SK-N-SH (cell line): ENCODE measurements around the gene PPDPF. TPM values are rescaled to one million over a fixed set of nuclear protein-coding genes. Genes with fewer than 3 reads are reported as not detected.

Source experiments
- CTCF ChIA-PET: fragments of 300-600, 350-600 bp; formaldehyde crosslinking; extraction: SDS; loops from one replicate; lab custom pipeline; 2021; lab: Yijun Ruan, JAX
- POLR2A ChIA-PET: fragments of 350-600 bp; sonication (Branson Sonifier 250); formaldehyde crosslinking; extraction: SDS; loops from one replicate; lab custom pipeline; 2020; ENCODE audit warnings: antibody characterized with exemption, inconsistent platforms; lab: Yijun Ruan, JAX
- DNase-seq: peaks from one replicate; pipeline ENCODE4 v3.0.0; 2012
- H2AFZ ChIP-seq: fragments of 200-600 bp; sonication (generic); 2 replicates; pipeline ENCODE4 v1.8.1; 2016; ENCODE audit warnings: antibody characterized with exemption, mild to moderate bottlenecking, low read depth
- H3F3A ChIP-seq: fragments of 200-600 bp; sonication (generic); replicated peaks from 2 replicates; pipeline ENCODE3; 2016; ENCODE audit warnings: antibody characterized with exemption, mild to moderate bottlenecking; ENCODE audit not compliant: insufficient read depth
- H3K27ac ChIP-seq, 2 experiments: fragments of 200-500 bp in 1 of 2; fragments of 200-600 bp in 1 of 2; sonication (Bioruptor generic) in 1 of 2; sonication (generic), shearing (Covaris generic) in 1 of 2; 2 replicates each; pipeline versions ENCODE4 v1.5.1 to v1.6.1; 2014 to 2016; ENCODE audit warnings: low read depth in 2 of 2, inconsistent platforms in 1 of 2, low read length in 1 of 2, mild to moderate bottlenecking in 1 of 2, mixed read lengths in 1 of 2
- H3K27me3 ChIP-seq: fragments of 200-600 bp; sonication (generic), shearing (Covaris generic); 2 replicates; pipeline ENCODE4 v1.6.1; 2016; ENCODE audit warnings: mixed run types; ENCODE audit not compliant: insufficient read depth
- H3K36me3 ChIP-seq, 2 experiments: fragments of 200-500 bp in 1 of 2; fragments of 200-600 bp in 1 of 2; sonication (Bioruptor generic) in 1 of 2; sonication (generic) in 1 of 2; replicated peaks in 1 of 2; 2 replicates each; pipeline versions ENCODE3 to v1.5.1; 2014 to 2016; ENCODE audit warnings: low read length in 1 of 2, mild to moderate bottlenecking in 1 of 2; ENCODE audit not compliant: insufficient read depth in 2 of 2, control insufficient read depth in 1 of 2
- H3K4me1 ChIP-seq, 2 experiments: fragments of 200-500 bp in 1 of 2; fragments of 200-600 bp in 1 of 2; sonication (Bioruptor generic) in 1 of 2; sonication (generic), shearing (Covaris generic) in 1 of 2; 2 replicates each; pipeline versions ENCODE4 v1.5.1 to v1.6.1; 2014 to 2016; ENCODE audit warnings: low read depth in 1 of 2, low read length in 1 of 2, mixed run types in 1 of 2; ENCODE audit not compliant: insufficient read depth in 2 of 2, control insufficient read depth in 1 of 2
- H3K4me2 ChIP-seq: fragments of 200-600 bp; sonication (generic), shearing (Covaris generic); 2 replicates; pipeline ENCODE4 v1.6.1; 2017; ENCODE audit warnings: mixed run types
- H3K4me3 ChIP-seq, 2 experiments: fragments of 200-500 bp in 1 of 2; fragments of 200-600 bp in 1 of 2; sonication (Bioruptor generic) in 1 of 2; sonication (generic), shearing (Covaris generic) in 1 of 2; 2 replicates each; pipeline versions ENCODE4 v1.5.1 to v1.8.1; 2014 to 2016; ENCODE audit warnings: low read depth in 2 of 2, inconsistent platforms in 1 of 2, low read length in 1 of 2, mild to moderate bottlenecking in 1 of 2, mixed read lengths in 1 of 2, moderate library complexity in 1 of 2
- H3K79me2 ChIP-seq: fragments of 200-600 bp; sonication (generic); 2 replicates; pipeline ENCODE4 v1.8.1; 2017; ENCODE audit warnings: mild to moderate bottlenecking; ENCODE audit not compliant: insufficient read depth
- H3K9ac ChIP-seq: fragments of 200-600 bp; sonication (generic); 2 replicates; pipeline ENCODE4 v1.6.1; 2017; ENCODE audit warnings: mixed run types
- H3K9me2 ChIP-seq: fragments of 200-600 bp; sonication (generic); 2 replicates; pipeline ENCODE4 v1.6.1; 2017; ENCODE audit warnings: mixed run types
- H3K9me3 ChIP-seq: fragments of 200-600 bp; sonication (generic); 2 replicates; pipeline ENCODE4 v1.6.1; 2017; ENCODE audit warnings: mixed run types, mild to moderate bottlenecking, moderate library complexity
- H4K20me1 ChIP-seq: fragments of 200-600 bp; sonication (generic); 2 replicates; pipeline ENCODE4 v1.6.1; 2017; ENCODE audit warnings: mild to moderate bottlenecking, mixed run types; ENCODE audit not compliant: insufficient read depth
- CHD2 ChIP-seq: fragments of 150-350 bp; IDR thresholded peaks from 2 replicates; pipeline ENCODE4 v1.6.1; 2018; ENCODE audit warnings: low read length; ENCODE audit not compliant: partially characterized antibody
- ELF1 ChIP-seq: IDR thresholded peaks from 2 replicates; pipeline ENCODE4 v1.4.0; 2012
- FOXJ3 ChIP-seq: sonication (generic); formaldehyde crosslinking; IDR thresholded peaks from 2 replicates; pipeline ENCODE4 v1.5.1; 2020; ENCODE audit warnings: mild to moderate bottlenecking, missing genetic modification reagents
- GABPA ChIP-seq: IDR thresholded peaks from 2 replicates; pipeline ENCODE4 v1.4.0; 2012; ENCODE audit warnings: low read depth, mild to moderate bottlenecking
- GATA2 ChIP-seq: sonication (generic); formaldehyde crosslinking; IDR thresholded peaks from 2 replicates; pipeline ENCODE4 v1.5.0; 2020; ENCODE audit warnings: mild to moderate bottlenecking, missing genetic modification reagents
- MAX ChIP-seq: IDR thresholded peaks from 2 replicates; pipeline ENCODE4 v1.4.0; 2012; ENCODE audit warnings: low read depth
- MEF2A ChIP-seq: IDR thresholded peaks from 2 replicates; pipeline ENCODE4 v1.4.0; 2012; ENCODE audit warnings: low read depth, borderline replicate concordance
- NRF1 ChIP-seq: IDR thresholded peaks from 2 replicates; pipeline ENCODE4 v1.6.1; 2012; ENCODE audit warnings: low read depth, mild to moderate bottlenecking, low read length
- RAD21 ChIP-seq: IDR thresholded peaks from 2 replicates; pipeline ENCODE4 v1.6.1; 2012; ENCODE audit warnings: mild to moderate bottlenecking, low read length
- RCOR1 ChIP-seq: fragments of 150-350 bp; IDR thresholded peaks from 2 replicates; pipeline ENCODE4 v1.6.1; 2017; ENCODE audit warnings: antibody characterized with exemption, low read length
- RFX5 ChIP-seq: IDR thresholded peaks from 2 replicates; pipeline ENCODE4 v1.6.1; 2012; ENCODE audit warnings: mild to moderate bottlenecking, improper control_type of control experiment, low read length
- RXRA ChIP-seq: IDR thresholded peaks from 2 replicates; pipeline ENCODE4 v1.4.0; 2012; ENCODE audit warnings: low read depth, mild to moderate bottlenecking, borderline replicate concordance
- SIN3A ChIP-seq: IDR thresholded peaks from 2 replicates; pipeline ENCODE4 v1.6.1; 2012; ENCODE audit warnings: low read depth, mild to moderate bottlenecking, low read length, moderate library complexity, borderline replicate concordance
- TAF1 ChIP-seq: IDR thresholded peaks from 2 replicates; pipeline ENCODE4 v1.6.1; 2012; ENCODE audit warnings: low read depth, mild to moderate bottlenecking, low read length, moderate library complexity, borderline replicate concordance
- TCF12 ChIP-seq: IDR thresholded peaks from 2 replicates; pipeline ENCODE4 v1.4.0; 2012
- TEAD4 ChIP-seq: IDR thresholded peaks from 2 replicates; pipeline ENCODE4 v1.4.0; 2012; ENCODE audit warnings: mild to moderate bottlenecking, borderline replicate concordance; ENCODE audit not compliant: insufficient read depth
- USF2 ChIP-seq: fragments of 150-350 bp; IDR thresholded peaks from 2 replicates; pipeline ENCODE4 v1.6.1; 2017; ENCODE audit warnings: antibody characterized with exemption, low read length, low read depth, borderline replicate concordance
- YY1 ChIP-seq: IDR thresholded peaks from 2 replicates; pipeline ENCODE4 v1.4.0; 2012; ENCODE audit warnings: low read depth, mild to moderate bottlenecking
- ZBTB33 ChIP-seq: IDR thresholded peaks from 2 replicates; pipeline ENCODE4 v1.4.0; 2012; ENCODE audit warnings: low read depth, borderline replicate concordance
- WGBS: methylation state at CpG from one replicate; pipeline ENCODE4 v1.1.6; 2017; ENCODE audit warnings: low lambda C conversion rate; 5-methylcytosine and 5-hydroxymethylcytosine counted together
- polyA plus RNA-seq, 3 experiments: library from polyadenylated mRNA; depleted of rRNA; stranded (reverse); fragments of >200 nt; gene quantifications; 2 replicates each; pipeline ENCODE4 v1.2.3, GENCODE V29; 2012
- TF ChIP-seq, protein P1 (sequence below): IDR thresholded peaks from 2 replicates; pipeline ENCODE4 v1.4.0; 2012; ENCODE audit warnings: low read depth, borderline replicate concordance
- TF ChIP-seq, protein P2 (sequence below): IDR thresholded peaks from 2 replicates; pipeline ENCODE4; 2012

Gene PPDPF
- polyA plus RNA-seq, 1 of the 3 experiments (the other 2 are of a cell fraction): 71.4 TPM

GRCh38 chr20:63557481-63557891, 36.9 kb downstream of the PPDPF start:
- Histone ChIP-seq H3K9me2 (no peaks in the 10 kb centered on the region), H3K9ac (no peak overlapping the region), H3K9me3 (no peaks in the 10 kb centered on the region), H3K79me2 (no peaks in the 10 kb centered on the region), H4K20me1 (no peaks in the 10 kb centered on the region), H3F3A (peaks cover 4% of the 10 kb centered on the region), H2AFZ (no peak overlapping the region), H3K4me3 (no peak overlapping the region), H3K27me3 (no peaks in the 10 kb centered on the region), H3K4me1 (peaks cover 0 to 14% of the 10 kb centered on the region in 2 experiments; a peak in 1 of 4 replicates), H3K4me2 (no peak overlapping the region), H3K36me3 (peaks cover 0 to 11% of the 10 kb centered on the region in 2 experiments), H3K27ac (no peak overlapping the region)
- WGBS: 95% methylated on average over 7 of the region's 19 CpGs
- no peak for DNase-seq
- no peak for TF ChIP-seq RXRA
- no peak for TF ChIP-seq RFX5
- TF ChIP-seq GABPA: no peak
- no peak for TF ChIP-seq USF2
- no peak for TF ChIP-seq NRF1
- TF ChIP-seq TEAD4: no peak
- no peak for TF ChIP-seq YY1
- no peak for TF ChIP-seq RCOR1
- TF ChIP-seq GATA2 (CRISPR knock-in tag): no peak
- TF ChIP-seq RAD21: no peak
- no peak for TF ChIP-seq TAF1
- TF ChIP-seq FOXJ3 (CRISPR knock-in tag): no peak
- TF ChIP-seq, protein P1, sequence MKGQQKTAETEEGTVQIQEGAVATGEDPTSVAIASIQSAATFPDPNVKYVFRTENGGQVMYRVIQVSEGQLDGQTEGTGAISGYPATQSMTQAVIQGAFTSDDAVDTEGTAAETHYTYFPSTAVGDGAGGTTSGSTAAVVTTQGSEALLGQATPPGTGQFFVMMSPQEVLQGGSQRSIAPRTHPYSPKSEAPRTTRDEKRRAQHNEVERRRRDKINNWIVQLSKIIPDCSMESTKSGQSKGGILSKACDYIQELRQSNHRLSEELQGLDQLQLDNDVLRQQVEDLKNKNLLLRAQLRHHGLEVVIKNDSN: no peak
- no peak for TF ChIP-seq SIN3A
- TF ChIP-seq TCF12: no peak
- no peak for TF ChIP-seq CHD2
- ChIA-PET POLR2A (interaction anchor here (1.1 kb wide), 1 partner anchor 9 kb away, joined by 3 read pairs; no protein-coding TSS in a partner anchor), CTCF (interaction anchor here (1.8 kb wide), 1 partner anchor 20 kb away, joined by 5 read pairs; no protein-coding TSS in a partner anchor)

DNA sequence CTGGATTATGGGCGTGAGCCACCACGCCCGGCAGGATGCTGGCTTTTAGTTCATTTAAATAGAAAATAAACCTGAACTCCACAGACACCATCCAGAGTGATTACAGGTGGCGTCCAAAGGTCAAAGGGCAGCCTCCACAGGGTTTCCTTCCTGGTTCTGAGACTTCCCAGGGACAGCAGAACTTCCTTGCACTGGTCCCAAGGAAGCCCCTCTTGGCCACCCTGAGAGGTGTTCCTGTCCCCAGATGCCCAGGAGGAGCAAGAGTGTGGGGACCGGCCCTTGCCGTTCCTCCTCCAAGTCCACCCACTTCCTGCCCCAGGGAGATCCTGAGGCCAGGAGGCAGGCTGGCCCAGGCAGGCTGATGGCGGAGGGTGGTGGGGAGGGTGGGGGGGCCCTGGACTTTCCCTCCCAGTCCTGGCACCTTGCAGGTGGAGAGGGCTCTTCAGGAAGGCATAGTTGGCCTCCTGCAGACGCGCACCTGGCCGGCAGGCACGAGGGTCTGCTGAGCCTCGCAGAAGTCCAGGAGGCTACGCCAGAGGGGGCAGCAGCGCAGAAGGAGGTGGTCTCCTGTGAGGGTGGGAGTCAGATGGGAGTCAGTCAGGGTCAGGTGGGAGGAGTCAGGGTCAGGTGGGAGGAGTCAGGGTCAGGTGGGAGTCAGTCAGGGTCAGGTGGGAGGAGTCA, 38.4 kb downstream of the PPDPF start:
- H3K9ac ChIP-seq: no peak overlapping the region
- no peak overlapping the region for H3K4me3 ChIP-seq
- DNase-seq: no peak
- H3K9me3 ChIP-seq: no peaks in the 10 kb centered on the region
- ChIA-PET POLR2A (no interaction called here), CTCF (no interaction called here)
- H3F3A ChIP-seq: no peaks in the 10 kb centered on the region
- no peaks in the 10 kb centered on the region for H3K79me2 ChIP-seq
- TF ChIP-seq, protein P2, sequence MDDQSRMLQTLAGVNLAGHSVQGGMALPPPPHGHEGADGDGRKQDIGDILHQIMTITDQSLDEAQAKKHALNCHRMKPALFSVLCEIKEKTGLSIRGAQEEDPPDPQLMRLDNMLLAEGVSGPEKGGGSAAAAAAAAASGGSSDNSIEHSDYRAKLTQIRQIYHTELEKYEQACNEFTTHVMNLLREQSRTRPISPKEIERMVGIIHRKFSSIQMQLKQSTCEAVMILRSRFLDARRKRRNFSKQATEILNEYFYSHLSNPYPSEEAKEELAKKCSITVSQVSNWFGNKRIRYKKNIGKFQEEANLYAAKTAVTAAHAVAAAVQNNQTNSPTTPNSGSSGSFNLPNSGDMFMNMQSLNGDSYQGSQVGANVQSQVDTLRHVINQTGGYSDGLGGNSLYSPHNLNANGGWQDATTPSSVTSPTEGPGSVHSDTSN: no peak
- TF ChIP-seq ZBTB33 (no peak), CHD2 (no peak), NRF1 (no peak), MEF2A (no peak), ELF1 (no peak), MAX (no peak)
- H3K9me2 ChIP-seq: no peaks in the 10 kb centered on the region
- H3K27me3 ChIP-seq: no peaks in the 10 kb centered on the region
- H3K27ac ChIP-seq: no peak overlapping the region
- peaks cover 0 to 21% of the 10 kb centered on the region in 2 experiments for H3K36me3 ChIP-seq
- no peaks in the 10 kb centered on the region for H4K20me1 ChIP-seq
- H3K4me2 ChIP-seq: no peak overlapping the region
- 94% methylated on average over 14 of the region's 14 CpGs for WGBS
- peaks cover 0 to 11% of the 10 kb centered on the region in 2 experiments; a peak in 1 of 4 replicates for H3K4me1 ChIP-seq
- no peak overlapping the region for H2AFZ ChIP-seq
